Tibial nerve (tissue), 4 donors: Measurements from ENCODE around the gene VEGFB.

Experiments
- CTCF ChIP-seq, 5 experiments: fragments of 200-600 bp in 3 of 5; fragments of 450-650 bp in 2 of 5; sonication (generic) in 3 of 5; IDR thresholded peaks; one replicate each; pipeline ENCODE4 v1.5.1; 2016 to 2019; ENCODE audit warnings: antibody characterized with exemption in 5 of 5, mild to moderate bottlenecking in 3 of 5, moderate library complexity in 2 of 5
- EP300 ChIP-seq, 2 donors: sonication (generic); formaldehyde crosslinking; IDR thresholded peaks; one replicate each; pipeline ENCODE4 v1.6.1; 2017; ENCODE audit warnings: antibody characterized with exemption in 2 of 2, mild to moderate bottlenecking in 1 of 2
- POLR2A ChIP-seq, 2 donors: fragments of 450-650 bp; IDR thresholded peaks; one replicate each; pipeline ENCODE4 v1.6.1; 2017; ENCODE audit warnings: antibody characterized with exemption in 2 of 2, mild to moderate bottlenecking in 2 of 2, moderate library complexity in 2 of 2

DNA sequence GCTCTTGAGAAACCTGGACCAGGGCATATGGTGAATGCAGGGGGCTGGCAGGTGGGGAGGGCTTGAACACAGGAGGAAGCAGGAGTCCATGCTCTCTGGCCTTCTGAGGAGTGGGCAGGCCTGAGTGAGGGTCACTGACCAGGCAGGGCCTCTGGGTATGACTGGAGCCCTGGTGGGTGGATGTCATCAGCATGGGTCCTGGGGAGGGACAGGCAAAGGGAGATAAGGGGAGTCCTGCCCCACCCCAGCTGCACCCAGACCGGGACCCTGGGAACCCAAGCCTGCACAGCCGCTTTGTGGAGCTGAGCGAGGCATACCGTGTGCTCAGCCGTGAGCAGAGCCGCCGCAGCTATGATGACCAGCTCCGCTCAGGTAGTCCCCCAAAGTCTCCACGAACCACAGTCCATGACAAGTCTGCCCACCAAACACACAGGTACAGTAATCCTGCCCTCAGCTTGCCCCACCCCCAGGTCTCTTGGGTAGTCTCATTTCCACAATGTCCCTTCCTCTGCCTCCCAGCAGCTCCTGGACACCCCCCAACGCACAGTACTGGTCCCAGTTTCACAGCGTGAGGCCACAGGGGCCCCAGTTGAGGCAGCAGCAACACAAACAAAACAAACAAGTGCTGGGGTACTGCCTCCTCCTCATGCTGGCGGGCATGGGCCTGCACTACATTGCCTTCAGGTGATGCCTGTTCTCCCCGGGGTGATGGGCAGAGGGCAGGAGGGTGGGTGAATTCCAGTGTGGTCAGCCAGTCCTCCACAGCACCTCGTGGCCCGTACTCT is 2.0 kb upstream of the VEGFB start:
- TF ChIP-seq CTCF (IDR thresholded peaks at IDR 0.05) (no peak), POLR2A (IDR thresholded peaks at IDR 0.05) (no peak), EP300 (IDR thresholded peaks at IDR 0.05) (no peak)
